Sigmoid colon (tissue), 7 donors: ENCODE results near the gene PLCB1. TPM values are rescaled to one million over a fixed set of nuclear protein-coding genes. Genes with fewer than 3 reads are reported as not detected.
A peak's percentile ranks its signal among the peaks of the same experiment; 100 is the strongest.

Experiments
- DNase-seq: peaks from one replicate; pipeline ENCODE4 v3.0.0-alpha.2; 2019
- H3K27ac ChIP-seq, 4 donors: fragments of 200-600 bp; sonication (generic); one replicate each; pipeline ENCODE4 v1.5.1; 2016 to 2019; ENCODE audit warnings: mild to moderate bottlenecking in 1 of 4
- H3K27me3 ChIP-seq, 3 donors: fragments of 200-600 bp; sonication (generic); one replicate each; pipeline ENCODE4 v1.5.1; 2019; ENCODE audit warnings: mild to moderate bottlenecking in 1 of 3
- H3K36me3 ChIP-seq, 4 donors: fragments of 200-600 bp; sonication (generic); one replicate each; pipeline ENCODE4 v1.5.1; 2016 to 2019
- H3K4me1 ChIP-seq, 4 donors: fragments of 200-600 bp; sonication (generic); one replicate each; pipeline ENCODE4 v1.5.1; 2017 to 2019
- H3K4me3 ChIP-seq, 4 donors: fragments of 200-600 bp; sonication (generic); one replicate each; pipeline ENCODE4 v1.5.1; 2017 to 2019; ENCODE audit warnings: mild to moderate bottlenecking in 2 of 4, moderate library complexity in 1 of 4
- H3K9me3 ChIP-seq, 4 donors: fragments of 200-600 bp in 3 of 4; sonication (generic) in 3 of 4; one replicate each; pipeline versions ENCODE4 v1.5.1 to v1.6.1; 2013 to 2019
- CTCF ChIP-seq, 4 experiments: fragments of 450-650 bp in 3 of 4; fragments of 200-600 bp in 1 of 4; IDR thresholded peaks; one replicate each; pipeline ENCODE4 v1.5.1; 2016 to 2019; ENCODE audit warnings: antibody characterized with exemption in 4 of 4, mild to moderate bottlenecking in 3 of 4, moderate library complexity in 2 of 4
- EP300 ChIP-seq, 4 donors: sonication (generic); formaldehyde crosslinking; IDR thresholded peaks; one replicate each; pipeline ENCODE4 v1.6.1; 2017; ENCODE audit warnings: antibody characterized with exemption in 4 of 4
- POLR2A ChIP-seq, 2 donors: fragments of 450-650 bp; IDR thresholded peaks; one replicate each; pipeline ENCODE4 v1.6.1; 2016; ENCODE audit warnings: antibody characterized with exemption in 2 of 2, mild to moderate bottlenecking in 2 of 2, moderate library complexity in 2 of 2
- POLR2AphosphoS5 ChIP-seq, 4 donors: sonication (generic); formaldehyde crosslinking; IDR thresholded peaks; one replicate each; pipeline ENCODE4 v1.6.1; 2017; ENCODE audit warnings: antibody characterized with exemption in 4 of 4
- WGBS, 2 donors: extraction: QIAGEN DNeasy Blood & Tissue Kit; methylation state at CpG; one replicate each; pipeline ENCODE4 v1.1.7; 2013; 5-methylcytosine and 5-hydroxymethylcytosine counted together
- intact Hi-C: fragments of 100-400 bp; cut with DNase I; formaldehyde crosslinking; loops from one replicate; pipeline ENCODE4 v1.15.1; 2023
- polyA plus RNA-seq, 3 donors: library from polyadenylated mRNA; stranded (reverse); fragments of 200-250 nt; gene quantifications; one replicate each; pipeline ENCODE4 v1.2.3, GENCODE V29; 2013
- total RNA-seq, 4 donors: library from RNA; depleted of rRNA; stranded (reverse); fragments of >200 nt; gene quantifications; one replicate each; pipeline ENCODE4 v1.1.0, GENCODE V29; 2016
- donor health status: healthy with polysubstance abuse.
- donor health status: Bipolar disorder and iron deficiency.
- donor health status: healthy.

The PLCB1 gene
- total and polyA plus RNA-seq, 7 donors = 0.92 to 117 (median 86.7) TPM

GRCh38 chr20:8132484-8133309, 631 bp downstream of the PLCB1 start:
- H3K27ac ChIP-seq = peak overlapping the region; percentile 90 to 93 (median 91)
- intact Hi-C loops = loop anchor here (1.0 to 10.0 kb wide), 3 partner anchors 257 to 590 kb away; no protein-coding TSS in a partner anchor
- H3K4me3 ChIP-seq = peak overlapping the region; percentile 66 to 97 (median 94)
- DNase-seq = peak; percentile 83
- H3K36me3 ChIP-seq = no peaks in the 10 kb centered on the region
- TF ChIP-seq CTCF (IDR thresholded peaks at IDR 0.05) (no peak), POLR2AphosphoS5 (IDR thresholded peaks at IDR 0.05) (peak in 2 of 4 donors; percentile 15 to 33)
- H3K9me3 ChIP-seq = no peaks in the 10 kb centered on the region
- H3K27me3 ChIP-seq = no peaks in the 10 kb centered on the region
- peaks cover 0 to 69% (median 53%) of the 10 kb centered on the region in 4 donors for H3K4me1 ChIP-seq
- 2 to 11% methylated on average over 68 of the region's 68 CpGs for WGBS, 2 donors

GRCh38 chr20:8133310-8133768, 1.3 kb downstream of the PLCB1 start:
- DNase-seq = no peak
- intact Hi-C loops = loop anchor here (10.0 kb wide), 1 partner anchor 391 kb away; no protein-coding TSS in a partner anchor
- 24 to 52% methylated on average over 14 of the region's 14 CpGs for WGBS, 2 donors
- no peaks in the 10 kb centered on the region for H3K27me3 ChIP-seq
- H3K4me1 ChIP-seq = peaks cover 0 to 63% (median 49%) of the 10 kb centered on the region in 4 donors
- peak overlapping the region; percentile 66 to 97 (median 94) for H3K4me3 ChIP-seq
- no peaks in the 10 kb centered on the region for H3K36me3 ChIP-seq
- H3K9me3 ChIP-seq = no peaks in the 10 kb centered on the region
- TF ChIP-seq POLR2A (IDR thresholded peaks at IDR 0.05) = no peak
- TF ChIP-seq POLR2AphosphoS5 (IDR thresholded peaks at IDR 0.05) = no peak
- TF ChIP-seq CTCF (IDR thresholded peaks at IDR 0.05) = no peak
- TF ChIP-seq EP300 (IDR thresholded peaks at IDR 0.05) = no peak
- peak overlapping the region; percentile 90 to 93 (median 91) for H3K27ac ChIP-seq

- TF ChIP-seq POLR2AphosphoS5 (IDR thresholded peaks at IDR 0.05) (peak in 2 of 4 donors; percentile 10 to 11), POLR2A (IDR thresholded peaks at IDR 0.05) (no peak)
- H3K27ac ChIP-seq = peak overlapping the region; percentile 90 to 93 (median 91)
- intact Hi-C loops = loop anchor here (10.0 kb wide), 1 partner anchor 391 kb away; no protein-coding TSS in a partner anchor
Measured at GRCh38 chr20:8133851-8134451, 1.9 kb downstream of the PLCB1 start.

GRCh38 chr20:8139899-8140298, 7.8 kb downstream of the PLCB1 start:
- WGBS, 2 donors = 45 to 69% methylated on average over 2 of the region's 2 CpGs
- Histone ChIP-seq H3K27me3 (no peaks in the 10 kb centered on the region), H3K36me3 (no peaks in the 10 kb centered on the region), H3K27ac (no peak overlapping the region), H3K4me1 (peaks cover 0 to 22% (median 14%) of the 10 kb centered on the region in 4 donors), H3K4me3 (no peak overlapping the region), H3K9me3 (no peaks in the 10 kb centered on the region)
- DNase-seq = no peak
- intact Hi-C loops = loop anchor here (10.0 kb wide), 1 partner anchor 385 kb away; no protein-coding TSS in a partner anchor
- TF ChIP-seq POLR2AphosphoS5 (IDR thresholded peaks at IDR 0.05) (no peak), CTCF (IDR thresholded peaks at IDR 0.05) (no peak), POLR2A (IDR thresholded peaks at IDR 0.05) (no peak), EP300 (IDR thresholded peaks at IDR 0.05) (no peak)

More at GRCh38 chr20:8133851-8134451, 1.9 kb downstream of the PLCB1 start:
- H3K4me1 ChIP-seq = peaks cover 0 to 57% (median 43%) of the 10 kb centered on the region in 4 donors
- H3K4me3 ChIP-seq = peak overlapping the region; percentile 66 to 97 (median 94)
- no peaks in the 10 kb centered on the region for H3K36me3 ChIP-seq
- WGBS, 2 donors = 53 to 68% methylated on average over 7 of the region's 7 CpGs
- H3K27me3 ChIP-seq = no peaks in the 10 kb centered on the region
- DNase-seq = no peak
- H3K9me3 ChIP-seq = no peaks in the 10 kb centered on the region

GRCh38 chr20:8143474-8143873, 11.4 kb downstream of the PLCB1 start:
- intact Hi-C loops = no loop called here
- no peaks in the 10 kb centered on the region for H3K9me3 ChIP-seq
- 81 to 96% methylated on average over 3 of the region's 3 CpGs for WGBS, 2 donors
- H3K36me3 ChIP-seq = no peaks in the 10 kb centered on the region
- no peak for TF ChIP-seq CTCF (IDR thresholded peaks at IDR 0.05)
- TF ChIP-seq EP300 (IDR thresholded peaks at IDR 0.05) = no peak
- TF ChIP-seq POLR2A (IDR thresholded peaks at IDR 0.05) = no peak
- TF ChIP-seq POLR2AphosphoS5 (IDR thresholded peaks at IDR 0.05) = no peak
- peaks cover 0 to 36% (median 25%) of the 10 kb centered on the region in 4 donors for H3K4me1 ChIP-seq
- no peaks in the 10 kb centered on the region for H3K27me3 ChIP-seq
- no peak overlapping the region for H3K27ac ChIP-seq
- no peak for DNase-seq
- H3K4me3 ChIP-seq = no peak overlapping the region
